ENCODE data around the gene CDK5. TPM values are rescaled to one million over a fixed set of nuclear protein-coding genes. Genes with fewer than 3 reads are reported as not detected.
A peak's percentile ranks its signal among the peaks of the same experiment; 100 is the strongest.

The CDK5 gene
- total and polyA plus RNA-seq, 9 of the 15 experiments (the other 6 are each of a cell fraction or from before 2014, with no cell fraction given): 3.2 to 38.0 (median 27.5) TPM

DNA sequence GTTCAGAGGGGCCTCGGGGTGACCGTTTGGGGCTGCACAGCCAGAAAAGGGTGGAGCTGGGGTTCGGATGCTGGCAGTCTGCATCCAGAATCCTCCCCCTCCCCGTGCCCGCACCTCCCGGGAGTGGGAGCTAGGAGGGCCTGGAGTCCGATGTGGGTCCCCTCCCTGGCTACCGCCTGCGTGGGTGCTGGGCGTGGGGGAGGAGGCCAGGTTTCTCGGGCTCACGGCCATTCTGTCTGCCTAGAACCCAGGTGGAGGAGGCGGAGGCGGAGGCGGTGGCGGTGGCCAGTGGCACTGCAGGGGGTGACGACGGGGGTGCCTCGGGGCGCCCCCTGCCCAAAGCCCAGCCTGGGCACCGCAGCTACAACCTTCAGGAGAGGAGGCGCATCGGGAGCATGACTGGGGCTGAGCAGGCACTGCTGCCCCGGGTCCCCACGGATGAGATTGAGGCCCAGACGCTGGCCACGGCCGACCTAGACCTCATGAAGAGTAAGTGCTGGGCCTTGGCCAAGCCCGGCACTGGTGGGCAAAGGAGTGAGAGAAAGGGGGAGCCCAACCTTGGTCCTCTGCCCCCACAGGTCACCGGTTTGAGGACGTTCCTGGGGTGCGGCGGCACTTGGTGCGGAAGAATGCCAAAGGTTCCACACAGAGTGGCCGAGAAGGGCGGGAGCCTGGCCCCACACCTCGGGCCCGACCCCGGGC, 8.7 kb upstream of the CDK5 start:
- Histone ChIP-seq H3K4me1 (replicated peaks in 1 of 2; ENCODE audit: control insufficient read depth in 2 of 2, insufficient read depth in 2 of 2, low read length in 2 of 2) (peaks cover 20 to 66% of the 10 kb centered on the region in 2 experiments), H3K36me3 (ENCODE audit: control insufficient read depth, insufficient read depth, low read length) (peaks cover 91% of the 10 kb centered on the region), H3K9ac (ENCODE audit: insufficient read depth in 1 of 2, low read depth in 2 of 2, low read length in 2 of 2) (peak overlapping the region in 1 of 2 experiments; percentile 52; a peak in 2 of 4 replicates), H2AFZ (ENCODE audit: low read depth, low read length) (no peak overlapping the region), H4K20me1 (replicated peaks; ENCODE audit: control insufficient read depth, insufficient read depth, low read length) (no peaks in the 10 kb centered on the region; the same call in 1 of the 2 replicates), H3K27me3 (ENCODE audit: control insufficient read depth in 2 of 2, insufficient read depth in 2 of 2, low read length in 2 of 2) (no peaks in the 10 kb centered on the region), H3K27ac (ENCODE audit: extremely low read depth, low read depth, low read length) (no peak overlapping the region), H3K4me2 (ENCODE audit: insufficient read depth, low read length) (no peak overlapping the region), H3K9me3 (replicated peaks; ENCODE audit: control insufficient read depth, insufficient read depth, low read depth, low read length) (no peaks in the 10 kb centered on the region), H3K4me3 (no peak overlapping the region), H3K9me1 (ENCODE audit: control insufficient read depth, insufficient read depth, low read length) (no peaks in the 10 kb centered on the region), H3K79me2 (ENCODE audit: control insufficient read depth, insufficient read depth, low read length) (peaks cover 42% of the 10 kb centered on the region)
- FAIRE-seq (no peak), DNase-seq (ENCODE audit: extremely low read depth in 1 of 4, low spot score in 3 of 4) (no peak), ATAC-seq (no peak)
- TF ChIP-seq SLC30A9 (CRISPR knock-in tag; IDR thresholded peaks at IDR 0.05): no peak
- TF ChIP-seq RBFOX2 (IDR thresholded peaks at IDR 0.05; ENCODE audit: low read depth, low read length): peak; percentile 60
- peak; percentile 27 for TF ChIP-seq PCBP1 (IDR thresholded peaks at IDR 0.05; ENCODE audit: low read depth, low read length, poor library complexity, severe bottlenecking)
- TF ChIP-seq HMG20A (CRISPR knock-in tag; conservative IDR thresholded peaks at IDR 0.05): no peak
- 0 out of 2 replicates have a peak, but pooled peaks have one; percentile 20 for TF ChIP-seq ETS1 (conservative IDR thresholded peaks at IDR 0.05; ENCODE audit: control insufficient read depth, low read depth, low read length)
- TF ChIP-seq CC2D1A (IDR thresholded peaks at IDR 0.05): no peak
- no peak for TF ChIP-seq FOXJ3 (CRISPR knock-in tag; IDR thresholded peaks at IDR 0.05)
- no peak for TF ChIP-seq MAFF (IDR thresholded peaks at IDR 0.05; ENCODE audit: low read length)
- TF ChIP-seq FOXJ2 (tag; IDR thresholded peaks at IDR 0.05): no peak
- TF ChIP-seq ZNF696 (CRISPR knock-in tag; conservative IDR thresholded peaks at IDR 0.05): no peak
- TF ChIP-seq, protein P1, sequence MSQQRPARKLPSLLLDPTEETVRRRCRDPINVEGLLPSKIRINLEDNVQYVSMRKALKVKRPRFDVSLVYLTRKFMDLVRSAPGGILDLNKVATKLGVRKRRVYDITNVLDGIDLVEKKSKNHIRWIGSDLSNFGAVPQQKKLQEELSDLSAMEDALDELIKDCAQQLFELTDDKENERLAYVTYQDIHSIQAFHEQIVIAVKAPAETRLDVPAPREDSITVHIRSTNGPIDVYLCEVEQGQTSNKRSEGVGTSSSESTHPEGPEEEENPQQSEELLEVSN (IDR thresholded peaks at IDR 0.05; ENCODE audit: borderline replicate concordance in 1 of 2, extremely low read depth in 1 of 2, insufficient read depth in 1 of 2, insufficient read length in 1 of 2, low read depth in 1 of 2, low read length in 1 of 2, poor library complexity in 1 of 2, severe bottlenecking in 1 of 2): no peak
- no peak for TF ChIP-seq CAMTA2 (CRISPR knock-in tag; conservative IDR thresholded peaks at IDR 0.05)
- no peak for TF ChIP-seq ZNF133 (CRISPR knock-in tag; IDR thresholded peaks at IDR 0.05)
- TF ChIP-seq EP300 (IDR thresholded peaks at IDR 0.05; ENCODE audit: low read length): no peak
- TF ChIP-seq CEBPB (tag; IDR thresholded peaks at IDR 0.05): no peak
- POLR2A ChIA-PET: interaction anchor here (0.7 to 5.0 kb wide), 4 partner anchors 12 to 35 kb away, joined by 3 to 24 read pairs (median 11); partner anchors contain the start of genes FASTK and TMUB1
- CTCF ChIA-PET (ENCODE audit: low intra/inter-chr PET ratio): no interaction called here
- in situ Hi-C loops (cut with MboI): no loop called here
- no TSS peak for BruUV-seq (replicated peaks)
- intact Hi-C loops (cut with micrococcal nuclease): no loop called here
- 94% methylated on average over 39 of the region's 39 CpGs for WGBS (ENCODE audit: insufficient coverage, low coverage, missing lambda C conversion rate)

All from K562 (cell line).